GM19351 (cell line): ENCODE results near the gene TCHP.
"Not testable (repeated sequence)": the region's sequence is repeated elsewhere in the genome, so short reads cannot be mapped to it uniquely, and the experiment has no call there.

Experiments used
- ATAC-seq: cut with Tn5 transposase; IDR thresholded peaks from one replicate; pipeline ENCODE4 v1.9.1; 2021; ENCODE audit warnings: mild to moderate bottlenecking, moderate library complexity; ENCODE audit not compliant: unreplicated experiment

Gene TCHP

GRCh38 chr12:109910254-109910968 is 10.3 kb downstream of the TCHP start:
- no peak for ATAC-seq

GRCh38 chr12:109910969-109911348 is 10.9 kb downstream of the TCHP start:
- ATAC-seq: no peak

GRCh38 chr12:109912855-109913321 is 12.8 kb downstream of the TCHP start:
- no peak for ATAC-seq

- ATAC-seq: no peak
Measured at GRCh38 chr12:109914461-109914860, 14.4 kb downstream of the TCHP start.

GRCh38 chr12:109915171-109916040 is 15.3 kb downstream of the TCHP start:
- ATAC-seq: no peak

GRCh38 chr12:109916045-109916444 is 16.0 kb downstream of the TCHP start:
- no peak for ATAC-seq

- no peak for ATAC-seq
Measured at GRCh38 chr12:109919456-109919855, 19.4 kb downstream of the TCHP start.

GRCh38 chr12:109920261-109920780 is 20.2 kb downstream of the TCHP start:
- no peak for ATAC-seq

GRCh38 chr12:109921982-109922381 is 21.9 kb downstream of the TCHP start:
- no peak for ATAC-seq

GRCh38 chr12:109923038-109923437 is 23.0 kb downstream of the TCHP start:
- ATAC-seq: no peak

- no peak for ATAC-seq
Measured at GRCh38 chr12:109923481-109924245, 23.6 kb downstream of the TCHP start.

- ATAC-seq: no peak
Measured at GRCh38 chr12:109925185-109925840, 25.2 kb downstream of the TCHP start.

- no peak for ATAC-seq
Measured at GRCh38 chr12:109926016-109926415, 25.9 kb downstream of the TCHP start.

GRCh38 chr12:109926488-109927210 is 26.6 kb downstream of the TCHP start:
- ATAC-seq: no peak

- ATAC-seq: no peak
Measured at GRCh38 chr12:109927622-109928021, 27.5 kb downstream of the TCHP start.

- ATAC-seq: no peak
Measured at GRCh38 chr12:109928058-109928656, 28.1 kb downstream of the TCHP start.

- ATAC-seq: not testable (repeated sequence)
Measured at GRCh38 chr12:109929326-109929725, 29.3 kb downstream of the TCHP start.

GRCh38 chr12:109930028-109930800 is 30.1 kb downstream of the TCHP start:
- no peak for ATAC-seq

- ATAC-seq: no peak
Measured at GRCh38 chr12:109931143-109931542, 31.1 kb downstream of the TCHP start.
